A172 (cell line): ENCODE measurements around the gene SRRM2. TPM values are rescaled to one million over a fixed set of nuclear protein-coding genes. Genes with fewer than 3 reads are reported as not detected.

Experiments used
- DNase-seq: peaks from one replicate; pipeline ENCODE4 v3.0.0-alpha.2; 2015; ENCODE audit warnings: low spot score
- total RNA-seq: library from RNA; depleted of rRNA; stranded (reverse); fragments of >200 nt; shearing (Covaris generic); gene quantifications from 2 replicates; pipeline ENCODE4 v1.2.3, GENCODE V29; 2014

Gene SRRM2
- total RNA-seq, 1 experiment from 2014 or later = 49.0 TPM

DNA sequence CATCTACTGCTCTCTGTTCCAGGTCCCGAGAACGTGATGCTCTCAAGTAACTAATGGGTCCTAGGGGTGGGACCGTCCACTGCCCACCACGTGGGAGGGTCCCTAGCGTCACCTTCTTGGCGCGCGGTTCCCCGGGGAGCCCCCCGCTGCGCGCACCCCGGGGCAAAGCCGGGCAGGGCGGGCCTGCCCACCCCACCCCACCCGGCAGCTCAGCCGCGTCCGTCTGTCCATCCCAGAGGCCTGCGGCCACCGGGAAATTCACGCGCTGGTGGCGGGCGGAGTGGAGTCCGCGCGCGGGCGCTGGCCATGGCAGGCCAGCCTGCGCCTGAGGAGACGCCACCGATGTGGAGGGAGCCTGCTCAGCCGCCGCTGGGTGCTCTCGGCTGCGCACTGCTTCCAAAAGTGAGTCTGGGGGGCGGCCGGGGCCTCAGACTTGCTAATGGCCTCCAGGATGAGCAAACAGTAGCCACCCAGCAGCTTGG is 46.3 kb downstream of the SRRM2 start:
- DNase-seq = no peak

DNA sequence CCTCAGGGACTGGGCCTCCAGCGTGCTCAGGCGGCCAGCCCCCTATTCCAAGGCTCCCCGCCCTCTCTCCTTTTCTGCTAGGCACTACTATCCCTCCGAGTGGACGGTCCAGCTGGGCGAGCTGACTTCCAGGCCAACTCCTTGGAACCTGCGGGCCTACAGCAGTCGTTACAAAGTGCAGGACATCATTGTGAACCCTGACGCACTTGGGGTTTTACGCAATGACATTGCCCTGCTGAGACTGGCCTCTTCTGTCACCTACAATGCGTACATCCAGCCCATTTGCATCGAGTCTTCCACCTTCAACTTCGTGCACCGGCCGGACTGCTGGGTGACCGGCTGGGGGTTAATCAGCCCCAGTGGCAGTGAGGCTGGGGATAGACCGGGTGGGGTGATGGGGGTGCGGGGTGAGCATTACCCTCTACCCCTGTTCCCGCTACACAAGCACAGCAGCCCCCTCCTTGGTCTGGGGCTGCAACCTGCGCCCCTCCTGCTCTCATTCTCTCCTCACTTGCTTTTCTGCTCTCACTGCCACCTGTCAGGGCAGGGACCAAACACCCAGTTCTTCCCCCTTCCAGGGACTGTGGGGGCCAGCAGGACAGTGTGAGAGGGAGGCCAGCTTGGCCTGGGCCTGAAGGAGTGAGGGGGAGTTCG is 46.9 kb downstream of the SRRM2 start:
- DNase-seq = no peak

DNA sequence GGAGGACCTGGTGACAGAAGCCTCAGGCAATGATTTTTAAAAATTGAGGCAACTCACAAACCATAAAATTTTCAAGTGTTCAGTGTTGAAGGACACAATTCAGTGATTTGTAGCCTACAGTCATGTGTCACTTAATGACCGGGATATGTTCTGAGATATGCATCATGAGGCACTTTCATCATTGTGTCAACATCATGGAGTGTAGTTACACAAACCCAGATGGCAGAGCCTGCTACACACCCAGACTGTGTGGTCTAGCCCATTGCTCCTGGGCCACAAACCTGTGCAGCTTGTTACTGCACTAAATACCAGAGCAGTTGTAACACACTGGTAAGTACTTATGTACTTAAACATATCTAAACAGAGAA is 47.4 kb downstream of the SRRM2 start:
- no peak for DNase-seq

DNA sequence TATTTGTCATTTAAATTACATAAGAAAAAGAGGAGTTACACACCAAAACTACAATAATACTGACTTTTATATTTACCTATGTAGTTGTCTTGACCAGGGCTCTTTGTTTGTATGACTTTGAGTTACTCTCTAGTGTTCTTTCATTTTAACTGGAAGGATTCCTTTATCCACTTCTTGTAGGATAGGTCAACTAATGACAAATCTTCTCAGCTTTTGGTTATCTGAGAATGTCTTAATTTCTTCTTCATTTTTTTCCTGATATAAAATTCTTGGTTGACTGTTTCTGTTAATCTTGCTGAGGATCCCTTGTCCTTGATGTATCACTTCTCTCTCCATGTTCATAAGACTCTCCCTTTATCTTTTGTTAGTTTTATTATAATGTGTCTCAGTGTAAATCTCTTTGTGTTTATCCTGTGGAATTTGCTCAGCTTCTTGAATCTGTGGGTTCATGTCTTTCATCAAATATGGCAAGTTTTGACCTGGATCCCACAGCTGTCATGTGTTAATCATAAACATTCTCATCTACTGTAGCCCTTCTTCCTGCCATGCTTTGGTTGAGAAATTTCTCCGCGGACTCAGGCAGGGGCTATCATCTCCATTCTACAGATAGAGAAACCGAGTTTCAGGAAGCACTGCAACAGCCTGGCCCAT is 51.2 kb downstream of the SRRM2 start:
- no peak for DNase-seq

DNA sequence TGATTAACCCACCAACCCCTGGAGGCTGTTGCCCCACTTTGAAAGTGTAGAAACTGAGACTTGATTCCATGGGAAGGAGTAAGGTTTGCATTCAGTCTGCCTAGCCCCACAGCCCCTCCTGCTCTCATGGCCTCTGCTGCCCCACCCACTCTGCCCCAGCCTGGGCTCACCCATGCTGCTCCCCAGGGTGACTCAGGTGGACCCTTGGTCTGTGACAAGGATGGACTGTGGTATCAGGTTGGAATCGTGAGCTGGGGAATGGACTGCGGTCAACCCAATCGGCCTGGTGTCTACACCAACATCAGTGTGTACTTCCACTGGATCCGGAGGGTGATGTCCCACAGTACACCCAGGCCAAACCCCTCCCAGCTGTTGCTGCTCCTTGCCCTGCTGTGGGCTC is 52.3 kb downstream of the SRRM2 start:
- no peak for DNase-seq

DNA sequence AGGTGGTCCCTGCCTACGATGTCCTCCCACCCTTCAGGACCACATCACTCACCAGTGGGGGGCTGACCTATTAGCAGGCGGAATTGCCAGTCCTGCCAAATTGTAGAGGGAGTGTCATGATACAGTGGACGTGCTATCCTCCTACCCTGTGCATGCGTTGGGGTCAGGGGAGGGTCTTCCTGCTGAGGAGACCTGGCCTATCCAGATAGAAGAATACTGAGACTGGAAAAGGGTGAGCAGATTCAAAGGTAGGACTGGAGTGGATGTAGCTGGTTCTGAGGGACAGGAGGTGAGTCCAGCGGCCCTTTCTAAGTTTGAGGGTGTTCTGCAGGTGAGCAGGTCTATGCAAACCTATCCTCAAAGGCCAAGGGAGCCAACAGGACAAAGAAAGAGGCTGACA is 53.8 kb downstream of the SRRM2 start:
- no peak for DNase-seq

DNA sequence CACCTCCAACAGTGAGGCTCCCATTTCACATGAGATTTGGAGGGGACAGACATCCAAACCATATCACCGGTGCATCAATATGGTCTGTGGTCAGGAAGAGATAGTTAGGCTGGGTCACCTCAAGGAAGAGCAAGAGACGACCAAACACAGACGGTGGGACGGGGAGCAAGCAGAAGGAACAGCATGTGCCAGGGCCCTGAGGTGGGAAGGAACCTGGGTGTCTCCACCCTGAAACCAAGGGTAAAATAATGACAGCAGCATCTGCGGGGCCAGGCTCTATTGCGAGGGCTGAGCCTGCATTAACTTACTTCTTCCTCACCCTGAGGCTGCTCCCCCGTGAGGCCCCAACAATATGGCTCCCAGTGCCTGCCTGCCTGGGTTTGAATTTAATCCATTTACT is 55.7 kb downstream of the SRRM2 start:
- no peak for DNase-seq

DNA sequence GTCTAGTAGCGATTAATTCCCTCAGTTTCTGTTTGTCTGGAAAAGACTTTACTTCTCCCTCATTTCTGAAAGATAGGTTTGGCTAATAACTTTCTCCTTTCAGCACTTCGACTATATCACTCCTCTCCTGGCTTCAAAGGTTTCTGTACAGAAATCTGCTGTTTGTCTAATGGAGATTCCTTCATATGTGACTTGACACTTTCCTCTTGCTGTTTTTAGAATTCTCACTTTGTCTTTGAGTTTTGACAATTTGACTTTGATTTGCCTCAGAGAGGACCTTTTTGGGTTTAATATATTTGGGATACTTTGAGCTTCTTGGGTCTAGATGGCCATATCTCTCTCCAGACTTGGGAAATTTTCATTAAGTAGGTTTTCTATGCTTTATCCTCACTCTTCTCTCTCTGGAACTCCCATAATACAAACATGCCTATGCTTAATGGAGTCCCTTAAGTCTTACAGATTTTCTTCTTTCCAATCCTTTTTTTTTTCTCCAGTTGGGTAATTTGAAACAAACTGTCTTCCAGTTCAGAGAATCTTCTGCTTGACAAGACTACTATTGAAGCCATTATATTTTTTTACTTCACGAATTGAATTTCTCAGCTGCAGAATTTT is 56.8 kb downstream of the SRRM2 start:
- DNase-seq = no peak

DNA sequence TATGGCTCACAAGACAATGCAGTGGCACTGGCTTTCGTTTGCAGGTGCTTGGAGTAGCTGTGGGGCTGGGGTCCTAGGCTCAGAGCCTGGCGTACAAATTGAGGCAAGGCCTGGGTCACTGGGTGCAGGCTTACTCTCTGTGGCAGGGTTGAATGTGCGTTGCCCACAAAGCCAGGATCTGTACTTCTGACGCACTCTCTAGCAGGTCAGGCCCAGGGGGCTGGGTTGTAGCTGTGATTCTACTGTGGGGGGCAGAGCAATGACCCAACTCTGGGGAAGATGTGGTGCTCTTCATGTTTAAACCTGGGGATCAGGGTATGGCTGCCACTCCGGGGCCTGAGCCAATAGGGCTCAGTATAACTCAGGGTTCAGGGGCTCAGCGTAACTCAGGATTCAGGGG is 58.2 kb downstream of the SRRM2 start:
- no peak for DNase-seq

DNA sequence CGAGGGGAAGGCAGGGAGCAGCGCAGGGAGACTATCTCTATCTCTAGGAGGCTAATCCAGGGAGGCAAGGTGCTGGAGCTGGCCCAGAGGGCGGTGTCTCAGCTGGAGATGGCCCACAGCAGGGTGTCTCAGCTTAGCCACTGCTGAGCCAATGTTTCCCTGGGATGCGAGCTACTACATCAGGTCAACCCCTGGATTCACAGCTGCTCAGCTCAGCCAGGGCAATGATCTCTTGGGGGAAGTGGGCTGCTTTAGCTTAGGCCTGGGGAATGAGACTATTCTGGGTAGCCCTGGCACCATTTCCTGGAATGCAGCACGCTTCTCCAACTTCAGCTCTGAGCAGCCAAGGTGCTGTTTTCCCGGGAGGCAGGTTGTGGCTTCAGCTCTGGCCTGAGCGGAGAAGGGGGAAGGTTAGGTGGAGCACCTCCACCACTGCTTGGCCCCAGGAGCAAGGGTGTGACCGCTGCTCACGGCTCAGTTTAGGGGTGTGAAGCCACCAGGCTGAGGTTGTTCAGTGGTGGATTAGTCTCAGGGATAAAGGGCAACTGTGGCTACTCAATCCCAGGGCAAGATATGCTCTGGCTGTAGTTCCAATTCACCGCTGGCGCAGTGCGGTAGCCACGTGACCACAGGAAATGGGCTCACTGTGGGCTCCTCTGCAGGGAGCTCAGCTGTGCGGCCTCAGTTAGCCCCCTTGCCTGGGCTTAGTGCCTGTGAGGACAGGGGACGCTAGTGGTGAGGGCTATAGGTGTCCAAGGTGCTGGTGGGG is 59.4 kb downstream of the SRRM2 start:
- DNase-seq = peak; percentile 62

DNA sequence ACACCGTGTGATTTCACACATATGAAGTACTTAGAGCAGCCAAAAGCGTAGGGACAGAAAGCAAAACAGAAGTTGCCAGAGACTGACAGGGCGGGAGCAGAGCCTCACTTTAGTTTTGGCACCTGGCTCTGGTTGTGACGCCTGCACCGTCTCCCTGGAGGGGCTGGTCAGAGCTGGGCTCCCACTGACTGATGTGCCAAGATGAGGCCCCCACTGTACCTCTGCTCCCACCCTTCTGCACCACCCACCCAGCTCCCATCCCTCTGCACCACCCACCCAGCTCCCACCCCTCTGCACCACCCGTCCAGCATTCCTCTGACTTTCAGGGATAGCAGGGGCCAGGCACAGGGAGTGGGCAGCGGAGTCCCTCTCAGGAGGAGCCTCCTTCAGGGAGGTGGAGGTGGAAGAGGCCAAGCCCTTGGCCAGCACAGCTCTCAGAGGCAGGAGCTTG is 61.4 kb downstream of the SRRM2 start:
- no peak for DNase-seq

DNA sequence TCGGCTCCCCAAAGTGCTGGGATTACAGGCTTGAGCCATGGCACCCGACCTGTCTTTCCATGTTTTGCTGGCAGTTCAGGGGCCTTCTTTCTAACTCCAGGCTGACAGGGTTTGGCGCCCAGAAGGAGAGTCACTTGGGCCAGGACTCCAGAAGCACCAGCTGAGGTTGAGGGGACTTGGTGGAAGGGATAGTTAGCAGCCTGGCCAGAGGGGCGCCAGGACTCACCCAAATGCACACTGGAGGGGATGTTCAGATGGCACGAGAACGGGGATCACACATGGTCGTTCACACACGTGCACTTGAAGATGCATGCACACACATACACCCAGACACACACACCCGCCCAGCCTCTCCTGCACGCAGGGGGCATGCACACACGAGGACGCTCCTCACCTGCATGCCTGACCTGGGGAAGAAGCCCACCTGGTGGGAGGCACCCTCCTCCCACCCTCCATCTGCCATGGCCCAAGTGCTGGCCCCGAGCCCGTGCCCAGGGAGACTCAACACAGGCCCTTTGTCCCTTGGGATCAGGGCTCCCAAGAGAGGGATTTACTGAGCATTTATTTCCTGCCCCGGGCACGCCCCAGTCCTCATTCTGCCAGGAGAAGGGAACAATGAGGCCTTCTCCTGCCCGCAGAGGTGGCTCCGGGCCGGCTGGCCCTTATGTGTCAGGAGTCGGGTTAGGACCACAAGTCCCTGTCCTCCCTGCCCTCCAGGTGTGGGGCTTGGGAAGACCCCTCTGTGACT is 62.3 kb downstream of the SRRM2 start:
- DNase-seq = no peak

DNA sequence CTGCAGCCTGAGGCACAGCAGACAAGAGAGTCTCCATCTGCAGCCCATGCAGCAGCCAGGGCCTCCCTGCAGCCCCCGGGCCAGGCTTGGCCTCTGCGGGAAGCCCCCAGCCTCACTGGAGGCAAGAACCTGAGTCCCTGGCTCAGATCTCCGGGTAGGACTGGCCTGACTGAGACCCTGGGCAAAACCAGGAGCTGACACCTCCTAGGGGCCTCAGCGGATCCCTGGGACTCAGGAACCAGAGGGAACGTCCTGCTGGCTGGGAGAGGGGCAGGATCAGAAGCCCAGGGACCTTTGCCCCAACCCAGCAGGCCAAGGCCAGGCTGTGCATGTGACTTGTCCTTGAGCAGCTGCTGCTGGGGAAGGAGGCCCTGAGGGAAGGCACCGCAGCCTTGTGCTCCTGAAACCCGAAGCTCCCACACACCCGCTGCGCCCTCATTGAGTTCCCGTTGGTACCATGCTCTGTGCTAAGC is 62.9 kb downstream of the SRRM2 start:
- DNase-seq = no peak

DNA sequence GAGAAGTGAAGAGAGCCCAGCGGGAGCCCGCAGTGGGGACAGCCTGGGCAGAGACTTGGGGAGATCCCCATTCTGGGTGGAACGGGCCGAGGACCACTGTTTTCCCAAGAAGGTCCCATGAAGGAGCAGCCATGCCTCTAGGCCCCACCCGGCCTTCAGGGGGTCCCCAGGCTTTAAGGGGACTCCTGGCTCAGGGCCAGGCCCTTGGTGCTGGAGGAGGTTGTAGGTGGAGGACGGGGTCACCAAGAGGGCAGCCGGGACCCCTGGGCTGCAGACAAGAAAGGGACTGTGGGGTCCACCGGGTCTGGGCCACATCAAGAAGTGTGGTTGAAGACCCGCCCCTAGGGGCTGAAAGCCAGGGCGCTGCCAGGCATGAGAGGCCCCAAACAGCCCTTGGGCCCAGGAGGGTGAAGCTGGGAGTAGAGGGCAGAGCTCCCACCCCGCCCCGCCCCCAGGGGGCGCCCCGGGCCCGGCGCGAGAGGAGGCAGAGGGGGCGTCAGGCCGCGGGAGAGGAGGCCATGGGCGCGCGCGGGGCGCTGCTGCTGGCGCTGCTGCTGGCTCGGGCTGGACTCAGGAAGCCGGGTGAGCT is 64.4 kb downstream of the SRRM2 start, which contains the start of gene PRSS21:
PRSS21 (plus strand) TSS at position 487 of the 589 bp plus-strand sequence; CDS start at position 519, 32 bp downstream.
- DNase-seq = no peak

DNA sequence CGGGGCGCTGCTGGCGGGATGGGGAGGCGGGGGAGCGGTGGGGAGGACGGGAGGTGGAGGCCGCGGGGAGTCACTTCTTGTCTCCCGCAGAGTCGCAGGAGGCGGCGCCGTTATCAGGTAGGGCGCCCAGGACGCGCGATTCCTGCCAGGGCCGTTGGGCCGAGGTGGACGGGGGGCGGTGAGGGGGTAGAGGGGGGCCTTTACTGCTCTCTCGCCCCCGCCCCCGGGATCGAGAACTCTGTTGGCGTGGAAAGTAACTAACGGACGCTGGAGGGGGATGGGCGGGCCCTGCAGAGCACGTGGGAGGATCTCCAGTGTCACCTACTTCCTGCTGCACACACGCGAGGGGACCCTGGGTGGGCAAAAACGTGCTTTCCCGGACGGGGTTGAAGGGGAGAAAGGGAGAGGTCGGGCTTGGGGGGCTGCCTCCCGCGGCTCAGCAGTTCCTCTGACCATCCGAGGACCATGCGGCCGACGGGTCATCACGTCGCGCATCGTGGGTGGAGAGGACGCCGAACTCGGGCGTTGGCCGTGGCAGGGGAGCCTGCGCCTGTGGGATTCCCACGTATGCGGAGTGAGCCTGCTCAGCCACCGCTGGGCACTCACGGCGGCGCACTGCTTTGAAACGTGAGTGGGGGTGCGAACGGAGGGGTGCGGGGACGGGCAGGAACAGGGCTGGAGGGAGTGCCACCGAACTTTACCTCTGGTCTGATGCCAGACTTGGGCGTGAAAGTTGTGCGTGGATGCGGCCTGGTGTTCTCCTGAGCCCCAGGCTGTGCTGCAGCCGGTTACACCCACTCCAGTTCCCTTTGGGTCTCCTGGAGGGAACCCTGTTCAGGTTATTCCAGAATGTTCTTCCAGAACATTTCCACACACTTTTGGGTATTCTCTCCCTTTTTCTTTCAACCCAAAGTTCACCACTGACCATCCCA is 65.2 kb downstream of the SRRM2 start:
- no peak for DNase-seq

DNA sequence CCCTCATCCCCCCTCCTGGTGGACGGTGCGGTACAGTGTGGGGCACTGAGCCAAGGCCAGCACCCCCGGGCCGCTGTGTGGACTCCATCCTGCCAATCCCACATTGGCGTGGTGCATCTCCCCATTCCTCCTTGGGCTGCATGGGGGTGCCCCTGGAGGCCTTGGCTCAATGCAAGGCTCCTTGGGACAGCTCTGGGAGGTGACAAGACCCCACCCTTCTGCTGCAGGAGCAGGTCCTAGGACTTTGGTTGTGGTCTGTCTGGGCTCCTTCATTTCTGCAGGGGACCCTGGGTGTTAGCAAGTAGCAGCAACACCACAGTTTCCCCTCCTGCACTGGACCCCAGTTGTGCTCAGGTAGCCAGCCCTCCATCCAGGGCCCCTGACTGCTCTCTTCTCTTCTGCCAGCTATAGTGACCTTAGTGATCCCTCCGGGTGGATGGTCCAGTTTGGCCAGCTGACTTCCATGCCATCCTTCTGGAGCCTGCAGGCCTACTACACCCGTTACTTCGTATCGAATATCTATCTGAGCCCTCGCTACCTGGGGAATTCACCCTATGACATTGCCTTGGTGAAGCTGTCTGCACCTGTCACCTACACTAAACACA is 65.9 kb downstream of the SRRM2 start:
- no peak for DNase-seq

DNA sequence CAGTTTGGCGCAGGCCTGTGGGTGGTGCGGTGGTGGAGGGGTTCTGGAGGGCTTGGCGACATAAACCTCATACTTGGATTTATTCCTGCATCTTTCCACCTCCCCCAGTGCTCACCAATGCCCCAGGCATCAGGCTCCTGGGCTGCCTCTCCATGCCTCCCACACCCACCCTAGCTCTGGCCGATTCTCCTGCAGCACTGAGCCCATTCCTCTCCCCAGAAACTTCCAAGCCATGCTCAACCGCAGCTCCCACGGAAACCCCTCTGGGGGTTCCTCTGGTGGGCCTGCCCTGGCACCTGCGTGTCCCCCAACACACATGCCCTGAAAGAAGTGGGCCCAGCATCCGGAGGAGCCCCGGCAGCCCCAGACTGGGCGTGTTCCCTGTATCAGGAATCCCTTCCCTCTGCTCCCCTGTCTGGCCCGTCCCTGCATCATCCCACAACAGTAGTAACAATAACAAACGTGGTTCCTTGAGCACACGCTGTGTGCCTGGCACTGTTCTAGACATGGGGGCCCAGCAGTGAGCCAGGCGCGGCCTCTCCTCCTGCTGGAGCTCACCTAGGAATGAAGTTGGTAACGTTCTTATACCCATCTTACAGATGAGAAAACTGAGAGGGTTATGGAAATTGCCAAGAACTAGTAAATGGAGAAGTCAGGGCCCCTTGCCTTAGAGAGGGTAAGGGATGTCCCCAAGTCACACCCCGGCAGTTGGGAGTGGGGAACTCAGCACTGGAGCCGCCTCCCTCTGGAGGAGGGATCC is 66.9 kb downstream of the SRRM2 start:
- DNase-seq = no peak

DNA sequence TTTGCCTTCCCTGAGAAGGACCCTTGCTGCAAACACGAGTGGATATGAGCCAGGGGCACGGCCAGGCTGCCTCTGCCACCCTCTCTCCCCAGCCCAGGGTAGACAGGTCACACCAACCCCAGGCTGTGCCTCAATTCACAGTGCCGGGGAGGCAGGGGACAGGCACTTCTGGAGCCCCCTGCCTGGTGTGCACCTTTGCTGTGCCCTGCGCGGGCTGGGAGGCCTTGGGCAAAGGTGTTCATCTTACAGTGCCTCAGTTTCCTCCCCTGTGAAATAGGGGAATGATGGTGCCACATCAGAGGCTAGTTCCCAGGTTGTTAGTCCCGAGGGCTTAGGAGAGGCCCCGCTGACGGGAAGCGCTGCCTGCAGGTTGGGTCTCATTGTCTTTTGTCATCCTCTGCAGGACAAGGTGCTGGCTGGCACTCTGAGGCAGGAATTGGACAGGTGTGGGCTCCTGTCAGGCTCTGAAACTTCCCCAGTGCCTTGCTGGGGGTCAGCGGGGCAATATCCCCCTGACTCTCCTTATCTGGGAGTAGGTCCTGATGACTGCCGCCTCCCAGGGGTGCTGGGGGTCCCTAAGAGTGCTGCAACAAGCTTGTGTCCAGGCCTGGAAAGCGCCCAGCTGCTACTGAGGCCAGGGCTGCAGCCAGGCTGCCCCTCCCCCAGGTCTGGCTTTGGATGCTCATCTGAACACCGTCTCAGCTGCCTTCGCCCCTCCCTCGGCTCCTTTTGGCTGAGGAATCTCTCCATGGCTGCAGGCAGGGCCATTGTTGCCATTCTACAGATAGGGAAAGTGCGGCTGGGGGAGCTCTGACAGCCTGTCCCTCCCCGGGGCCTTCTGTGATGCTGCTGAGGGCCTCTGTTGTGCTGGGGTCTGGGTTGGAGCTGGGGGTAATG is 67.7 kb downstream of the SRRM2 start:
- no peak for DNase-seq
